ENCODE measurements around the gene BRSK2.
"Not testable (repeated sequence)": the region's sequence is repeated elsewhere in the genome, so short reads cannot be mapped to it uniquely, and the experiment has no call there.

BRSK2 gene

DNA sequence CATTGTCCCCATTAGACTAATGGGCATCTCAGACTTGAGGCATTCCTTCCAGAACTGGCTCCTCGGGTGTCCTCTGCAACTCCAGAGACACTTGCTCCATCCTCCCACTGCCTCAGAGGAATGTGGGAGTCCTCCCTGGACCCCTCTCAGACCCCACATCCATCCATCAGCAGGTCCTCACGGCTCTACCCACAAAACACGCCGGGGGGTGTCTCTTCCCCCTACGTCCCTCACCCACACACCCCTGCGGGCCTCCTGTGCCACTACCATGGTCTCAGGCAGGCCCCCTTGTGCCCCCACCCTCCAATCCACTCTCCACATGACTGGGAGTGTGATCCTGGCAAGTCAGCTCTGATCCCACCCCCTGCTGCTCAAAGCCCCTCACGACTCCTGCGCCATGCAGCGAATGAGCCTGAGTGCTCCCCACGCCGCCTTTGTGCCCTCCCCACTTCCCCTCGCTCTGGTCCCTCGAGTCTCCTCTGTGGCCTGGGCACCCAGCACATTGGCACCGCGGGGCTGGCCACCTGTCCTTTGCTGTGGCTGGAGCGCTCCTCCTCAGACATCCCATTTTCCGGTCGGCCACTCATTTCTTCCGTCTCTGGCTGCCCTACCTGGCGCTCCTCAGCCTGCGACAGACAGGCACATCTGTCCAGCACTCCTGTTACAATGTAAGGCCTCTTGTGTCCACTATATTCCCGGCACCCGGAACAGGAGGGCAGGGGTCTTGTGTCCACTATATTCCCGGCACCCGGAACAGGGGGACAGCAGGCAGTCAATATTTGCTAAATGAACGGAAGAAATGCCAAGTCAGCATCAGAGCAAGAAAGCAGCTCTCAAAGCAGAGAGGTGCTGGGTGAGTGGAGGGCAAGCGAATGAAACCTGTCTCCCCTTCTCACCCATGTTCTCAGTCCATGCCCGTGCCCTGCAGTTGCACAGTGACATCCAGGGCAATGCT is 111.0 kb downstream of the BRSK2 start:
- DNase-seq (ENCODE audit: low read depth) = no peak

DNA sequence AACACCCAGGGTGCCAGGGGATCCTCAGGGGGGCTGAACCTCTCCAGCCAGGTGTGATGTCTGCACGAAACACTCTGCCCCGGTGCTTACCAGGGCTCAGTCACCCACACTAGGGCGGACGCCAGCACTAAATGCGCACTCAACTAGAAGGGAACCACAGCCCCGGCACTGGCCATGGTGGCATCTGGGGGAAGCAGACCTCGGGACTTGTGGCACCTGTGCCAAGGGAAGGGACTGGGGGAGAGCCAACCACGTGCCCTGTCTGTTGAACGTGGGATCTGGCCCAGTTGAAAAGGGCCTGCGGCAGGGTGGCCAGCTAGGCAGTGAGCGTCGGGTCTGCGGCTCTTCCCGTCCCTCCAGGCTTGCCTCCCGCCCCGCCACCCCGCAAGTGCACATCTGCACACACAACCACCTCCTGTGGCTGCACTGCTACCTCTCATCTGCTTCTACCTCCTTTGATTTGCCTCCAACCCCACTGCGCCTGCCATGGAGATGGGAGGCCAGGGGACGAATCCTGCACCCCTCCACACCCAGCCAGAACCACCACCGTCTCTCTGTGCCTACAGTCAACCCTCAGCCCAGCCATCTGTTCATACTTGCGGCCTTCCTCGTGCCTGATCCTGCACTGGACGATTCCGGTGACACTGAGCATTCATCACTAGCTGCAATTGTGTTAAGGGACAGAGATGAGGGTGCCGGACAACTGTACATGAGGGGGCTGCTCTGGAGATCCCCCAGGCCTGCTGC is 111.9 kb downstream of the BRSK2 start:
- DNase-seq (ENCODE audit: low read depth) = no peak

DNA sequence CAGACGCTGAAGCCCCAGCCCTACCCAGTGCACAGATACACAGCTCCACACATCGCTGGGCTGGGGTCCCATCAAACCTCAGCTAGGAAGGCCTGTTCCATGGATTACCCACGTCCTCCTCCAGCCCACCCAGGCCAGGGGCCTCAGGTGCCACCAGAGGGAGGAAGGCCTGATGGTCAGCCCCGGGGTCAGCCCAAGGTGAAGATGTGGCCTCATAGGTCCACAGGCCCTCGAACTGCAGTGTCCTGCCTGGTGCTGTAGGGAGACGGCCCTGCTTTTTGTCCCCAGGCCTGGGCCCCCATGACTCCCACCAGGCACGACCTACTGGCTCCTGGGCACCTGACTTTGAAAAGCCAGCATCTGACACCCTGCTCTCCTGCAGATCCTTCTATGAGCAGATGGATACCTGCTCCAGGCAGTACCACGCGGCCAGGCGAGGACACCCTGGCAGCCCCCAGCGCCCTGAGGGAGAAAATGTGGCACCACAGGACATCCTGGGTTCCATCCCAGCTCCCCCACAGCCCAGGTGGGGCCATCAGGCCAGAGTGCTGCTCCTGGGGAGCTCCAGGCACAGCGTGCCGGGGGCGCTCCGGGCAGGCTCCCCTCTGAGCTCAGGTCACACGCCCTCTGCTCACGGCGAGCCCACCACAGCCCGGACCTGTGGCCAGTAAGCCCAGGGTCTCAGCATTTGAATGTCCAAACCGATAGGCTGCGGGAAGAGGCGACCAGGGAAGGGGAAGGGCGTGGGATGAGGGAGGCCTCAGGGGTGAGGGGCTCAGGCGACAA is 112.6 kb downstream of the BRSK2 start:
- DNase-seq (ENCODE audit: low read depth) = no peak

DNA sequence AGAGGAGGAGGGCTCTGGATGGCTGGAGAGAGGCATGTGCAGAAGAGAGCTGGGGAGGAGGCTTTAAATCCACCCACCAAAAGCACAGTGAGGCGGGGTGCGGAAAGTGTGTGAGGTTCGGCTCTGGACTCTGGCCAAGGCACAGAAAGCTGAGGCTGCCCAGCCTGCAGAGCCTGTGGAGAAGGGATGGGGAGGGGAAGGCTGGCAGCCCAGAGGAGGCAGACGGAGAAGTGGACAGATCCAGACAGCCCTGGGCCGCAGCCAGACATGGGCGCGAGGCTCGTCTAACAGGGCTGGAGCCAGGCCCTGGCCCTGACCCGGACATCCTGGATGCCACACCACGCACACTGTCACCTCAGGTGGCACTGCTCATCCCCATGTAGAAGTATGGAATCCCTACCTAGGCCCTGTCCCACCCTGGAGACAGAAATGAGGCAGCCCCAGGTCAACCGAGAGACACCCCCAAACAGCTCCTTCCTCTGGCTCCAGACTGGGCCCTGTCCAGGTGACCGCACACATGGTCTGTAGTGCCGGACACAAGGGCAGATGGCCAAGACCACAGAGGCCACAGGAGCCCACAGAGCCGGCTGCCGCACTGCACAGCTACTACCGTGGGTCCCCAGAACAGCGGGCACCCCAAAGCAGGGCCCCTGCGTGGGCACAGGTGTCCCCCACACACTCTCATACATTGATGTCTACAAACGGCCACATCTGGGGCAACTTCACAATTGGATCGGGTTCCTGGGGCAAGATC is 113.4 kb downstream of the BRSK2 start:
- no peak for DNase-seq (ENCODE audit: low read depth)

DNA sequence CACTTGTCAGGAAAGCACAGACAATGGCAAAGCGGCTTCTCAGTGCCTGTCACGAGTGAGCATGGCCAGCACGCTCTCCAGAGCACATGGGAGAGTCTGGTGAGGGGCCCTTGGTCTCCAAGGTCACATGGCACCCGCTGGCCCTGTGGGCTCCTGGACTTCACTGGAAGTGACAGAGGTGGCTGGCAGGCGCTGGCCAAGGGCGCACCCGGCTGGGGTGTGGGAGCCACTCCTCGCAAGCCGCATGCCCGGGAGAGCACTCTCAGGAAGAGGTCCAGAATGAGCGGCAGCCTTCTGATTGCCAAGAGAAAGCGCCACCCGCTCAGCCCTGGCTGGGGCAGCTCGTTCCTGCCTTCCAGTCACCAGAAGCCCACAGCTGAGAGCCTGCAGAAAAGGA is 114.0 kb downstream of the BRSK2 start:
- no peak for DNase-seq (ENCODE audit: low read depth)

DNA sequence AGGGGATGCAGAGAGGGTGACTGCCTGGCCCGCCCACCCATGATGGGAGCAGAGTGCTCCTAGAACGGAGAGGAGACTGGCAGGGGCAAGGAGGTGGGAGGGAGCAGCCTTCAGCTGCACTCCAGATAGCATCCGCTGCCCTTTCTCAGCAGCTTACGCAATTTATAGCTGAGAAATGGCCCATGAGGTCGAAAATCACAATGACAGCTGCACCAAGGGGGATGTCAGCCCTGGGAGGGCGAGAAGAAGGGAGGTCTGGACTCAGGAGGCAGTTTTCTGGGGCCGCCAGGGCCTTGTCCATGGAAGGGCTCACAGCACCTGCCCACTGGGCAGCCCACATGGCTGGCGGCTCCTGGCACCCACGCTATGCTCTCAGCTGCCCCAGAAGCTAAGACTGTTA is 114.4 kb downstream of the BRSK2 start:
- DNase-seq (ENCODE audit: low read depth) = no peak

DNA sequence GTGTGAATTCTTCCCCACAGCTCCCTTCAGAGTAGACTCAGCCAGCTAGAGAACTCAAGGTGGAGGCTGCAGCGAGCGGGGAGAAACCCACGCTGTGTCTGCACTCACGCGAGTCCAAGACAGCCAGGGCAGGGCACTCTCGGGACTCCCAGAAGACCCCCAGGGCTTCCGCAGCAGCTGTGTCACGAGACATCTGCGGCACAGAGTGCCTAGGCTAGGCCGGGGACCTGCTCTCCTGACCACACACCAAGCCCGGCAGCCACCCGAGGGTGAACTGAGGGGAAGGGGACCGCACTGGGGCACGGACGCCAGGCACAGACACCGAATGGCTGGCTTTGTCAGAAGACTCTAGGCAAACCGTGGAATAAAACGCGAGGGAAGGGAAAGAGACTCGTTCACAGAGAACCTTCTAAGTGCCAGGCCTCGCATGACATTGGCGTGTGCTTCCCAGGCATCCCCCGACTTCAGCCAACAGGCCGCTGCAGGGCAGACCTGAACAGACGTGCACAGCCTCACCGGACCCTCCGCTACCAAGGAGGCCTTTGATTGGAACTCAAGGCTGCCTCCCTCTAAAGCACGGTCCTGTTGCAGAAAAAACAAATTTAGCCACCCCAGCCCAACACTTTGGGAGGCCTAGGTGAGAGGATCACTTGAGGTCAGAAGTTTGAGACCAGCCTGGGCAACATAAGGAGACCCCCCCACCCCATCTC is 115.0 kb downstream of the BRSK2 start:
- no peak for DNase-seq (ENCODE audit: low read depth)

GRCh38 chr11:1505480-1505879 is 115.7 kb downstream of the BRSK2 start:
- no peak for DNase-seq (ENCODE audit: low read depth)

DNA sequence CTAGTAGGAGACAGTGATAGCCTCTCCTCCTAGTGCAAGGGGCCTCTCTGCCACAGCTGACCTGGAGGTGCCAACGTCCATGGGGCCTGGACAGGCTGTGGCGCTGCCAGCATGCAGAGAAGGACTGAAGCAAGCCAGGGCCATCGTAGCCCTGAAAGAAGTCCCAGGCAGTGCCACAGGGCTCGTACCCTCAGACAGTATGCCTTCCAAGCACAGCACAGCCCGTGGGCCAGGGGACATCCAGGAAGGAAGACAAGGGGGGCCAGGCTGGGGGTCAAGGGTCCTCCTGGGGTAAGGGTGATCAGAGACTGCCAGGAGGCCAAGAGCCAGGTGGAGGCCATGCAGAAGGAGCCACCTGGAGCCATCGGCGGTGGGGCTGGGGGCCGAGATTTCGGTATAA is 117.2 kb downstream of the BRSK2 start:
- DNase-seq (ENCODE audit: low read depth) = no peak

DNA sequence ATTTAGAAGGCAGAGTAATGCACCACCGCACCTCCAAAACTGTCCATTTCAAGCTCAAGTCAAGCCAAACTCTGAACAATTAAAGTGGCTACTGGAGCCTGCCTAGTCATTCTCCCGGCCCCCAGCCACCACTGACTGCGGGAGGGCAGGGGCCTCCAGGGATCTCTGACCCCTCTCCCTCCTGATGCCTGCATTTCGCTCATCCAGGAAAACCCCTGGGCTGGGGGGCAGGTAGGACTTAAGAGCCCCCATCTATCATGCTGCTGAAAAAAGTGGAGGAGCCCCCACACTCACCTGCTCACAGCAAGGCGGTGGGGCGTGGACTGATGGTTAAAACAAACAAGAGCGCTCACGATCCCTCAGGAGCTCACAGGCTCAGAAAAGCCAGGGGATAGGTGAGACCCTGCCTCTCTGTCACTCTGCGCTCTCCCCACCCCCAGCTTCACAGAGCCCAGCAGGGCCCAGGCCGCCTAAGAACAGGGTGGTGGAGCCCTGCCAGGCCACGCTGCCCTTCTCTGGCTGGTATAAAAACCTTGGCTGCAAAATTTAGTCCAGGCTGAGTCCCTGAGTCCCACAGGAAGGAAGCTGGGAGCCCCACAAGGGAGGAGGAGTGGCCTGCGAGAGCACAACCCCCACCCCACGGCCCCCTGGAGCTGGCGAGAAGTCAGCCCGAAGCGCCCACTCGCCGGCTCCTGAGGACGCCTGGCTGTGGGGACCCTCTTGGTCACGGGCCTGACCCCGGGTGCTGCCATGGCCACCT is 117.8 kb downstream of the BRSK2 start:
- DNase-seq (ENCODE audit: low read depth) = no peak

GRCh38 chr11:1508491-1508891 is 118.8 kb downstream of the BRSK2 start:
- DNase-seq (ENCODE audit: low read depth) = no peak

DNA sequence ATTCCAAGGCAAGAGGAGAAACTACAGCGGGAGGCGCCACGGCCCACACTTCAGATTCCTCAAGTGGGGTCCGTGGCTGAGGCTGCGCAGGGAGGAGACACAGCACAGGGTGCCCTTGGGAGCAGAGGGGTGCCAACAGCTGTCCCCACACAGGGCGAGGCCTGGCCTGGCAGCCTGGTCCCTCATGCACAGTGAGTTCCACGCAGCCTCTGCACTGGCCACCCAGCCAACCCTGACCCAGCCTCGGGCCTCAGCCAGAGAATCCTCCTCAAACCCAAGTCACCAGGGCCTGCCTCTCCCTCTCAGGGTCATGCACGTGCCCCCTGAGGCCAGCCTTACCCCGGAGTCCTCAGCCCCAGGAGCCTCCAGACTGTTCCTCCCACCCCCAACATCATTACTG is 119.3 kb downstream of the BRSK2 start:
- DNase-seq (ENCODE audit: low read depth) = no peak

DNA sequence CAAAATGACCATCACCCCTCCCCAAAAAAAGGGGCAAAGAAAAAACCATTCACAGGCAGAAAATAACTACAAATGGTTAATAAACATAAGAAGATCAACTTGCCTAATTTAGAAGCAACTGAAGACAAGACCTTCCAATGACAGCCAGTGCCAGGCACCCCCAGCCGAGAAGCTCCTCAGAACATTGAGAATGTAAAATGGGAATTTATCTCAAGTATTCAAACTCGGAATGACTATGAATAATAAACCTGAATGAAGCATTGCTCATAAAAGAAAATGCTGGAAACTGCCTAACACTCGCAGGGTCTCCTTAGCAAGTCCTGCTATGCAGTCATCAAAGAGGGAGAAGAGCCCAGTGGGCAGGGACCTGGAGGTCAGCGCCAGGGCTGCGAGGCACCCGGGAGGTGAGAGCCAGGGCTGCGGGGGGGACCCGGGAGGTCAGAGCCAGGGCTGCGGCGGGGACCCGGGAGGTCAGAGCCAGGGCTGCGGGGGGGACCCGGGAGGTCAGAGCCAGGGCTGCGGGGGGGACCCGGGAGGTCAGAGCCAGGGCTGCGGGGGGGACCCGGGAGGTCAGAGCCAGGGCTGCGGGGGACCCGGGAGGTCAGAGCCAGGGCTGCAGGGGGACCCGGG is 120.0 kb downstream of the BRSK2 start:
- DNase-seq (ENCODE audit: low read depth) = no peak

DNA sequence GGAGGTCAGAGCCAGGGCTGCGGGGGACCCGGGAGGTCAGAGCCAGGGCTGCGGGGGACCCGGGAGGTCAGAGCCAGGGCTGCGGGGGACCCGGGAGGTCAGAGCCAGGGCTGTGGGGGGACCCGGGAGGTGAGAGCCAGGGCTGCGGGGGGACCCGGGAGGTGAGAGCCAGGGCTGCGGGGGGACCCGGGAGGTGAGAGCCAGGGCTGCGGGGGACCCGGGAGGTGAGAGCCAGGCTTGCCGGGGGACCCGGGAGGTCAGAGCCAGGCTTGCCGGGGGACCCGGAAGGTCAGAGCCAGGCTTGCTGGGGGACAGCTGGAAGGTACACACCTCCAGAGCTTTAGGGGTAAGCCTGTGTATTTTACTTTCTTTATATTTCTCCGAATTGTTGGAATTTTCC is 120.6 kb downstream of the BRSK2 start:
- not testable (repeated sequence) for DNase-seq (ENCODE audit: low read depth)

DNA sequence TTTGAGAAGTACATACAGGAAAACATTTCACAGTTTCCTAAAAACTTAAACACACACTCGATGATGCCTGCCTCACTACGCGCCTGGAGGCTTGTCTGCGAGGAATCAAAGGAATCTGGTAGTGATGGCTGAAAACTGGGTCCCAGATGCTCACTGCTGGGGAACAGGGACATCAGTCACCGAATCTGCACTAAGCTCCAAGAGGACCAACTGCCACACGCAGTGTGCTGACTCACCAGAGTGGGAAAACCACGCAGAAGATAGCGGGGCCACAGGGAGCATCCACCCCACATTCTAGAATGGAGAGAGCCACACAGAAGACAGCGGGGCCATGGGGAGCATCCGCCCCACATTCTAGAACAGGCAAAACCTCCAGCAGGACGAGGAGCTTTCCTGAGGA is 121.2 kb downstream of the BRSK2 start:
- no peak for DNase-seq (ENCODE audit: low read depth)

- no peak for DNase-seq (ENCODE audit: low read depth)
Observed at GRCh38 chr11:1511937-1512496, 122.3 kb downstream of the BRSK2 start.

Data from T-helper 22 cell (primary cell).